PC-9 (cell line): ENCODE measurements around the gene STIL.

Experiments
- CTCF ChIP-seq: fragments of 200-600 bp; sonication (generic); conservative IDR thresholded peaks from 2 replicates; pipeline ENCODE4 v1.6.1; 2017; ENCODE audit warnings: mixed run types, antibody characterized with exemption, mild to moderate bottlenecking, moderate library complexity
- EZH2 ChIP-seq: fragments of 200-600 bp; sonication (generic); IDR thresholded peaks from 2 replicates; pipeline ENCODE4 v1.8.0; 2017; ENCODE audit warnings: antibody characterized with exemption, low read depth

GRCh38 chr1:47212636-47213229, 101.2 kb downstream of the STIL start:
- TF ChIP-seq EZH2 (no peak), CTCF (no peak)
